ENCODE data around the gene EEPD1. TPM values are rescaled to one million over a fixed set of nuclear protein-coding genes. Genes with fewer than 3 reads are reported as not detected.

Gene EEPD1
- total RNA-seq, 1 donor from 2014 or later: 6.5 TPM

DNA sequence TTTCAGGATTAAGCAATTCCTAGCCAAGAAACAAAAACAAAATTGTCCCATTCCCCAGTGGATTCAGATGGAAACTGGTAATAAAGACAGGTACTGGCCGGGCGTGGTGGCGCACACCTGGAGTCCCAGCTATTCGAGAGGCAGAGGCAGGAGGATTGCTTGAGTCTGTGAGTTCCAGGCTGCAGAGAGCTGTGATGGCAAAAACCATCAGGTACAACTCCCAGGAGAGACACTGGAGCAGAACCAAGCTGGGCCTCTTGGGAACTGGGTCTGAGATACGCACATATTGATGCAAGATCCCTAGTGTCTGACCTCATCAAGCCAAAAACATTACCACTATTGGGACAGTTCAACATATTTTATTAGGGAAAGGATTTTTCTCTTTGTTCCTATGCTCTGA is 152.6 kb downstream of the EEPD1 start:
- H3K27ac Mint-ChIP-seq: no peak overlapping the region
- H3K9ac ChIP-seq: no peak overlapping the region
- no peaks in the 10 kb centered on the region for H3K79me2 ChIP-seq (ENCODE audit: low read depth)
- H3K36me3 Mint-ChIP-seq: peaks cover 6% of the 10 kb centered on the region
- peaks cover 5% of the 10 kb centered on the region for H3K27me3 Mint-ChIP-seq (ENCODE audit: insufficient read depth, low read depth)
- peaks cover 26% of the 10 kb centered on the region for H3F3A ChIP-seq (ENCODE audit: low read depth)
- peaks cover 13% of the 10 kb centered on the region for H4K20me1 ChIP-seq (ENCODE audit: low read depth)
- H3K27ac ChIP-seq: no peak overlapping the region
- H3K4me2 ChIP-seq: no peak overlapping the region
- TF ChIP-seq, protein P1, sequence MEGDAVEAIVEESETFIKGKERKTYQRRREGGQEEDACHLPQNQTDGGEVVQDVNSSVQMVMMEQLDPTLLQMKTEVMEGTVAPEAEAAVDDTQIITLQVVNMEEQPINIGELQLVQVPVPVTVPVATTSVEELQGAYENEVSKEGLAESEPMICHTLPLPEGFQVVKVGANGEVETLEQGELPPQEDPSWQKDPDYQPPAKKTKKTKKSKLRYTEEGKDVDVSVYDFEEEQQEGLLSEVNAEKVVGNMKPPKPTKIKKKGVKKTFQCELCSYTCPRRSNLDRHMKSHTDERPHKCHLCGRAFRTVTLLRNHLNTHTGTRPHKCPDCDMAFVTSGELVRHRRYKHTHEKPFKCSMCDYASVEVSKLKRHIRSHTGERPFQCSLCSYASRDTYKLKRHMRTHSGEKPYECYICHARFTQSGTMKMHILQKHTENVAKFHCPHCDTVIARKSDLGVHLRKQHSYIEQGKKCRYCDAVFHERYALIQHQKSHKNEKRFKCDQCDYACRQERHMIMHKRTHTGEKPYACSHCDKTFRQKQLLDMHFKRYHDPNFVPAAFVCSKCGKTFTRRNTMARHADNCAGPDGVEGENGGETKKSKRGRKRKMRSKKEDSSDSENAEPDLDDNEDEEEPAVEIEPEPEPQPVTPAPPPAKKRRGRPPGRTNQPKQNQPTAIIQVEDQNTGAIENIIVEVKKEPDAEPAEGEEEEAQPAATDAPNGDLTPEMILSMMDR (IDR thresholded peaks at IDR 0.05): no peak
- no peak for TF ChIP-seq EZH2 (IDR thresholded peaks at IDR 0.05)
- H3K4me1 Mint-ChIP-seq: peaks cover 48% of the 10 kb centered on the region
- H3K27me3 ChIP-seq: peaks cover 25% of the 10 kb centered on the region
- H3K9me3 Mint-ChIP-seq: peaks cover 3% of the 10 kb centered on the region
- no peak overlapping the region for H3K4me3 Mint-ChIP-seq
- DNase-seq (ENCODE audit: low spot score): no peak
- H3K9me3 ChIP-seq (ENCODE audit: low read depth): no peaks in the 10 kb centered on the region
- no peaks in the 10 kb centered on the region for H3K36me3 ChIP-seq
- H3K4me3 ChIP-seq: no peak overlapping the region
- peaks cover 39% of the 10 kb centered on the region for H3K4me1 ChIP-seq
- no peak overlapping the region for H2AFZ ChIP-seq (replicated peaks)

DNA sequence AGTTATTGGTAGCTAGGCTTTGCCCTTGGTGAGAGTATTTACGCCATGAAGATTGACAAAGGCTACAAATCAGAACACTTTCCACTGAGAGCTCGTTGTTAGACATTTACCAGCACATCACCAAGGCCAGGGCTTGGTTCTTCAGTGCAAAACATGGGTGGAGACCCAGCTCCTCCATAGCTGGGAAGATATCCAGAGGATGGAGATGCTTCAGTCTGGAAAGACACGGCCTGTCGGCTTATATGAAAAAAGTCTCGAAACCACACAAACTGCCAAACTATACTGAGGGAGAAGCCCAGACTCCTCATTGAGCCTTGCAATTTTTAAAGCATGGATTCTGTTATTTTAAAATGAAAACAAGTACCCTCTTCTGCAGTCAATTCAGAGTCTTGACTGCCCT is 153.2 kb downstream of the EEPD1 start:
- H3K4me2 ChIP-seq: no peak overlapping the region
- DNase-seq (ENCODE audit: low spot score): no peak
- no peaks in the 10 kb centered on the region for H3K36me3 ChIP-seq
- H3K9ac ChIP-seq: no peak overlapping the region
- H3K27ac Mint-ChIP-seq: no peak overlapping the region
- TF ChIP-seq, protein P1 (IDR thresholded peaks at IDR 0.05): no peak
- TF ChIP-seq EZH2 (IDR thresholded peaks at IDR 0.05): no peak
- no peak for TF ChIP-seq EZH2phosphoT487 (IDR thresholded peaks at IDR 0.05)
- peaks cover 39% of the 10 kb centered on the region for H3K4me1 ChIP-seq
- H3F3A ChIP-seq (ENCODE audit: low read depth): peaks cover 23% of the 10 kb centered on the region
- H3K4me3 ChIP-seq: no peak overlapping the region
- H2AFZ ChIP-seq (replicated peaks): no peak overlapping the region
- peaks cover 6% of the 10 kb centered on the region for H3K27me3 Mint-ChIP-seq (ENCODE audit: insufficient read depth, low read depth)
- peaks cover 5% of the 10 kb centered on the region for H3K36me3 Mint-ChIP-seq
- H3K27ac ChIP-seq: no peak overlapping the region
- H3K9me3 ChIP-seq (ENCODE audit: low read depth): no peaks in the 10 kb centered on the region
- peaks cover 9% of the 10 kb centered on the region for H4K20me1 ChIP-seq (ENCODE audit: low read depth)
- H3K4me1 Mint-ChIP-seq: peaks cover 46% of the 10 kb centered on the region
- no peaks in the 10 kb centered on the region for H3K79me2 ChIP-seq (ENCODE audit: low read depth)
- H3K4me3 Mint-ChIP-seq: no peak overlapping the region
- peaks cover 3% of the 10 kb centered on the region for H3K9me3 Mint-ChIP-seq
- H3K27me3 ChIP-seq: peaks cover 25% of the 10 kb centered on the region

DNA sequence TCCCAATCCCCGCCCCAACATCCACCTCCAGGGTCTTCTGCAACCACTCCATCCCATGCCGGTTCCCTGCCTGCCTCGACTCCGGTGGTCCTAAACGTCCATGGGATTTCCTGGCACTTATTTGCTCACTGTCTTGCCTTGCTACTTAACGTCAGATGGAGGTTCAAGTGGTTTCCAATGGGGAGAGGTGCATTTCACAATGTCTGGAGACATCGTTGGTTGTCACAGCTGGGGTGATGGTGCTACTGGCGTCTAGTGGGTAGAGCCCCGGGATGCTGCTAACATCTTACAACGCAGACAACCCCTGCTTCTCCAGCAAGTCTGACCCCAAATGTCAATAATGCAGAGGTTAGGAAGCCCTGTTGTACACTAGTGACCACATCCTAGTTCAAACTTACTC is 153.7 kb downstream of the EEPD1 start:
- peaks cover 6% of the 10 kb centered on the region for H3K27me3 Mint-ChIP-seq (ENCODE audit: insufficient read depth, low read depth)
- no peaks in the 10 kb centered on the region for H3K9me3 ChIP-seq (ENCODE audit: low read depth)
- H3K4me1 ChIP-seq: peaks cover 37% of the 10 kb centered on the region
- peaks cover 7% of the 10 kb centered on the region for H4K20me1 ChIP-seq (ENCODE audit: low read depth)
- peaks cover 3% of the 10 kb centered on the region for H3K9me3 Mint-ChIP-seq
- no peaks in the 10 kb centered on the region for H3K36me3 ChIP-seq
- no peaks in the 10 kb centered on the region for H3K79me2 ChIP-seq (ENCODE audit: low read depth)
- peaks cover 4% of the 10 kb centered on the region for H3K36me3 Mint-ChIP-seq
- H3K9ac ChIP-seq: no peak overlapping the region
- H3K4me2 ChIP-seq: no peak overlapping the region
- H3F3A ChIP-seq (ENCODE audit: low read depth): peaks cover 20% of the 10 kb centered on the region
- no peak overlapping the region for H3K27ac ChIP-seq
- no peak overlapping the region for H3K27ac Mint-ChIP-seq
- H3K4me3 Mint-ChIP-seq: no peak overlapping the region
- H3K27me3 ChIP-seq: peaks cover 25% of the 10 kb centered on the region
- no peak for DNase-seq (ENCODE audit: low spot score)
- H2AFZ ChIP-seq (replicated peaks): no peak overlapping the region
- peaks cover 42% of the 10 kb centered on the region for H3K4me1 Mint-ChIP-seq
- no peak overlapping the region for H3K4me3 ChIP-seq
- TF ChIP-seq, protein P1 (IDR thresholded peaks at IDR 0.05): no peak
- TF ChIP-seq EZH2 (IDR thresholded peaks at IDR 0.05) (no peak), EZH2phosphoT487 (IDR thresholded peaks at IDR 0.05) (no peak)

Measured in neural progenitor cell (in vitro differentiated cells).